ENCODE results near the gene FRMD3. TPM values are rescaled to one million over a fixed set of nuclear protein-coding genes. Genes with fewer than 3 reads are reported as not detected.

Gene FRMD3
- total and polyA plus RNA-seq, 8 donors, result 1.0 to 3.7 (median 2.3) TPM

DNA sequence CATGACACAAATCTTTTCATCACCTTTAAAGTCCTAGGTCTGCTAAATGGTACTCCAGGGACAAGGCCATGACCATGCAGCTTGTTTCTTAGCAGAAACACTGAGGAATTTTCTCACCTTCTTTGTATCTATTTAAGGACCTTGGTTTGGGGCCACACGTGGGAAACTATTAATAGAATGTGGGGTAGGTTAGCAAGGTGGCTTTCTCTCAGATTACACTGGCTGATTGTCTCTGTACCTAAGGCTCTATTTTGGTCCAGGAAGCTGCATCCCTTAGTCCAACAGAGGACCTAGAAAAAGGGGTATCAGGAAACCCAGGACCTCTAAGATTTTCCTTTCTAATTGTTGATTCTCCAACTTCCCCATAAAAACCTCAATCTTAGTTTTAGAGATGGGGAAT is 36.3 kb upstream of the FRMD3 start:
- no peaks in the 10 kb centered on the region for H3K36me3 ChIP-seq

DNA sequence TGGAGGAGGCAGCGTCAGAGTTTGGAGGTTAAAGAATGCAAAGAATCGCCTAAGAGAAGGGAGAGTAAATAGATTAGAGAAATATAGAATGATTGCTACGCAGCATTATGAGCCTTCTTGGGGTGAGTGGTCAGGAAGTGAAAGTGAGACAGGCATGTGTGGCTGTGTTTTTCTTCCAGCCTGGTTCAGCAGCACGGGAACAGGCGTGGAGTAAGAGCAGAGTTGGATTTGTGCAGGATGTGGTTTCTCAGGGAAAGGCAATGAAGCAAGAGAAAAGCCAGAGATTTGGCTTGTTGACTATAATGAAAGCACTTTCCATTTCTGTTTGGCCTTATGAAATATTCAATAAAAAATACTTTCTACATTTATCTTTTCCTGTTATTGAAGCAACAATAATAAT is 34.3 kb upstream of the FRMD3 start:
- intact Hi-C loops (cut with DNase I), result no loop called here
- Histone ChIP-seq H3K27ac (no peak overlapping the region), H3K9me3 (no peaks in the 10 kb centered on the region), H3K4me3 (no peak overlapping the region), H3K36me3 (no peaks in the 10 kb centered on the region), H3K27me3 (no peaks in the 10 kb centered on the region), H3K4me1 (peaks cover 0 to 7% of the 10 kb centered on the region in 2 donors)
- TF ChIP-seq, protein P1, sequence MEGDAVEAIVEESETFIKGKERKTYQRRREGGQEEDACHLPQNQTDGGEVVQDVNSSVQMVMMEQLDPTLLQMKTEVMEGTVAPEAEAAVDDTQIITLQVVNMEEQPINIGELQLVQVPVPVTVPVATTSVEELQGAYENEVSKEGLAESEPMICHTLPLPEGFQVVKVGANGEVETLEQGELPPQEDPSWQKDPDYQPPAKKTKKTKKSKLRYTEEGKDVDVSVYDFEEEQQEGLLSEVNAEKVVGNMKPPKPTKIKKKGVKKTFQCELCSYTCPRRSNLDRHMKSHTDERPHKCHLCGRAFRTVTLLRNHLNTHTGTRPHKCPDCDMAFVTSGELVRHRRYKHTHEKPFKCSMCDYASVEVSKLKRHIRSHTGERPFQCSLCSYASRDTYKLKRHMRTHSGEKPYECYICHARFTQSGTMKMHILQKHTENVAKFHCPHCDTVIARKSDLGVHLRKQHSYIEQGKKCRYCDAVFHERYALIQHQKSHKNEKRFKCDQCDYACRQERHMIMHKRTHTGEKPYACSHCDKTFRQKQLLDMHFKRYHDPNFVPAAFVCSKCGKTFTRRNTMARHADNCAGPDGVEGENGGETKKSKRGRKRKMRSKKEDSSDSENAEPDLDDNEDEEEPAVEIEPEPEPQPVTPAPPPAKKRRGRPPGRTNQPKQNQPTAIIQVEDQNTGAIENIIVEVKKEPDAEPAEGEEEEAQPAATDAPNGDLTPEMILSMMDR (IDR thresholded peaks at IDR 0.05), result no peak
- ATAC-seq (peak; percentile 47), DNase-seq (no peak)

More for the DNA sequence above, 36.3 kb upstream of the FRMD3 start:
- Histone ChIP-seq H3K4me1 (peaks cover 0 to under 1% of the 10 kb centered on the region in 2 donors), H3K4me3 (no peak overlapping the region), H3K27ac (no peak overlapping the region), H3K9me3 (peaks cover 0 to 6% of the 10 kb centered on the region in 2 donors), H3K27me3 (no peaks in the 10 kb centered on the region)
- intact Hi-C loops (cut with DNase I), result no loop called here
- no peak for DNase-seq
- TF ChIP-seq, protein P1 (IDR thresholded peaks at IDR 0.05), result no peak
- no peak for ATAC-seq

DNA sequence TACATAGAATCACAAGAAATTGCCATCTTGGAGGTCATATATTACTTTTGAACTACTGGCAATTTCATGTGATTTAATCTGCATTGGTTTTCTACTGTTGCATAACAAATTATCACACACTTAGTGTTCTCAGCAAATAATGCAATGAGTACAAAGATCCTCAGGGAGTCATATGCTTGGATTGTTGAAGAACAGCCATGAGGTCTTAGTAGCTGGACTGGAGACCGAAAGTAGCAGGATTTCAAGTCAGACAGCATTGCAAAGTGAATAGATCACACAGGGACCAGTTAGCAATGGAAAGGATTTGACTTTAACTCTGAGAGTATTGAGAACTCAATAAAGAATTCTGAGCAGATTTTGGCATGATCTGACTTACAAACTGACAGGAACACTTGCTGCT is 32.2 kb upstream of the FRMD3 start:
- Histone ChIP-seq H3K9me3 (no peaks in the 10 kb centered on the region), H3K27ac (no peak overlapping the region), H3K27me3 (no peaks in the 10 kb centered on the region), H3K36me3 (no peaks in the 10 kb centered on the region), H3K4me1 (peaks cover 0 to 7% of the 10 kb centered on the region in 2 donors), H3K4me3 (no peak overlapping the region)
- DNase-seq (peak in 1 of 4 donors; percentile 5), ATAC-seq (peak; percentile 49)
- TF ChIP-seq, protein P1 (IDR thresholded peaks at IDR 0.05), result no peak
- intact Hi-C loops (cut with DNase I), result no loop called here

DNA sequence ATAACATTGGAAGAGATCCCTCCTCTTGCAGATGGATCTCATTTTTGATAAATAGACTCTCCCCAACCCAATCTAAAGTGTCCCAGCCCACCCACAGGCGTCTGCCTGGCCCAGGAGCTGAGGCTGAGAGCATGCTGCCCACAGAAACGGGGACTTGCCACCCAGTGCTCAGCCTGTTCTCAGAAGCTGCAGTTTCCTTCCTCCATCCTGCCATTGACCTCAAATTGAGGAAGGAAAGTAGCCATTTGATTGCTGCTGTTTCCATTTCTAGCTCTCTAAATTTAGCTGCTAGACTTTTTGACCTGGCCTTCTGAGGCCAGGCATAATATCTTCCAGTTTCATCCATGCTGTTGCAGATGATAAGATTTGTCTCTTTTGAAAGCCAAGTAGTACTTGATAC is 31.1 kb upstream of the FRMD3 start:
- Histone ChIP-seq H3K4me1 (peaks cover 0 to 7% of the 10 kb centered on the region in 2 donors), H3K27ac (no peak overlapping the region), H3K27me3 (no peaks in the 10 kb centered on the region), H3K36me3 (no peaks in the 10 kb centered on the region), H3K9me3 (no peaks in the 10 kb centered on the region), H3K4me3 (no peak overlapping the region)
- intact Hi-C loops (cut with DNase I), result no loop called here
- DNase-seq (no peak), ATAC-seq (no peak)
- TF ChIP-seq, protein P1 (IDR thresholded peaks at IDR 0.05), result no peak

DNA sequence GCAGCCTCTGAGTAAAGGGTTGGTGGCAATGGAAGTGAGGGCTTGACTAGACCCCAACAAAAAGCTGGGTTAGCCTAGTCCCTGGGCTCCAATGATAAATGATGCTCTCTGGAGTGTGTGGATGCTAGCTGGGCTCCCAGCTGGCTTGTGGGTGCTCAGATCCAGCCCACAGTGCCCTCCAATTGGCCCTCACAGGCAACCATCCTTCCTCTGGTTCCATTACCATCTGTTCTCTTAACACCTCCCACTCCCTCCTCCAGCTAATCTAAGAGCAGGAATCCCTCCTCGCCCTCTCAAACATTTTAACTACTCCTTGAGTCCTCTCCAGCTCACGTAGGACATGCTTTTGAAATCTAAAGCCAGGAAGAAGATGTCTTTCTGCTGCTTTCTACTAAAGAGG is 25.2 kb upstream of the FRMD3 start:
- Histone ChIP-seq H3K36me3 (no peaks in the 10 kb centered on the region), H3K4me3 (no peak overlapping the region), H3K4me1 (no peaks in the 10 kb centered on the region), H3K27ac (no peak overlapping the region), H3K9me3 (no peaks in the 10 kb centered on the region), H3K27me3 (no peaks in the 10 kb centered on the region)
- ATAC-seq, result no peak
- intact Hi-C loops (cut with DNase I), result no loop called here
- TF ChIP-seq, protein P1 (IDR thresholded peaks at IDR 0.05), result no peak
- no peak for DNase-seq

Data from left lung (tissue), 10 donors.